Embryonic facial prominence (tissue), 1 donor: Measurements from ENCODE around the gene PREX1.
"Not testable (repeated sequence)": the region's sequence is repeated elsewhere in the genome, so short reads cannot be mapped to it uniquely, and the experiment has no call there.

Source experiments
- DNase-seq: peaks from one replicate; pipeline ENCODE4 v3.0.0-alpha.2; 2016; ENCODE audit errors: extremely low spot score

The PREX1 gene

DNA sequence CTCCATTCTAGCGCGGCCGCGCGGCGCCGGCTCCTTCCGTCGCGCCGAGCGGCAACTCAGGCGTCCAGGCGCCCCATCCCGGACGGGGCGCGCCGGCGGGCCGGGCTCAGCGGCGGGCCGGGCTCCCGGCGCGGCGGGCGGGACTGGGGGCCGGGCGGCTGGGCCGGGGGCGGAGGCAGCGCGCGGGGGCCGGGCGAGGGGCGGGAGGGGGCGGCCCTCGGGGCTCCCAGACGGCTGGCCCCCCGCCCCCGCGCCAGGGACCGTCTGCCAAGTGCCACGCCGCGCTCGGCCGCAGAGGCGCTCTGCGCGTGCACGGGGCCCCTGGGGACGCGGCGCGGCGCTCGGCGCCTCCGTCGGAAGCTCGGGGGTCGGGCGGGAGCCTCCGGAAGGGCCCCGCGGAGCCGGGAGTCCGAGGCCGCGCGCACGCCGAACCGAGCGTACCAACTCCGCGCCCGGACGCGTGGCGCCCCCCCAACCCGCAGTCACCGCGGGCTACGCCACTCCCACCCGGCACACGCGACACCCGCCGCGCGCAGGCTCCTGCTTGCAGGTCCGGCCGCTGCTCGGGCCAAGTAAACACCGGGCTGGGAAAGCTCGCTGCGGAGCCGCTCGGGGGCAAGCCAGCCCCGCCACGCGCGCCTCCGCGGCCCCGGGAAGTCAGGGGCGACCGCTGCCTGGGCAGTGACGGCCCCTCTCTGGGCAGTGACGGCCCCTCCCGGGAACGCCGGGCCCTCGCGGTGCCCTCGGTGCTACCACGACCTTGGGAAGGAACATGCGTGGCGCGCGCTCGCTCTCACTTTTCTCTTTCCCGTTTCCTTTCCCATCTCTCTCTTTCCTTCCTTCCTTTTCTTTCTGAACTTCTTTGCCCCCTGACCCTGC lies at the start of gene PREX1:
Gene PREX1, minus strand, starts transcription at position 145 of the 879 bp plus-strand sequence. Its CDS starts 139 bp downstream, at position 6.
- no peak for DNase-seq

DNA sequence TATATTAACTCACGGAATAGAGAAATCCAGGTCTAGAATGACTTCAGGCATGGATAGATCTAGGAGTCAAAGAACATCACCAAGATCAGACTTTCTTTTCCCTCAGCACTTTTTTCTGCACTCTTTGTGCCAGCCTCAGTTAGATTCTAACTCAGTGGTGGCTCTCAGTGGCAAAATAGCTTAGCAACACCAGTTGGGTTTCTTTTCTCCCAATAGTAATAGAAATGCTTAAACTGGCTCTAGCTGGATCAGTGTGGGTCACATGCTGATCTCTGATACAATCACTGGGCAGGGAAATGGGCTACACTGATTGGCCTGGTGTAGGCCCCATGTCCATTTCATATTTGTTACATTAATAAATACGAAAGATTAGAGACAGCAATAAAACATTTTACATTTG lies 49.5 kb upstream of the PREX1 start:
- no peak for DNase-seq

DNA sequence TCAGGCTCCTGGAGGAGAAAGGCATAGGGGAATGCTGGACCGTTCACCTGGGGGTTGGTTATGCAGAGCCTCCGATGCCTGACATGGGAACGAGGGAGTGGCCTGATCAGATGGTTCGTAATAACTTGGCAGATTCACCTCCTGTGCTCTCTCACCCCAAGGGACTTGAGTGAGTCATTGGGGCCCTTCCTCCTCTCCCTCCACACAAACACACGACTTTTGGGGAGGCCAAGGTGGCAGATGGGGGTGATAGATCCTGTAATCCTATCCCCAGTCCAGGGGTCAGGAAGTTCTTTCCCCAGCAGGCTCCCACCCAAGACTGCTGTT lies 48.1 kb upstream of the PREX1 start:
- no peak for DNase-seq

- no peak for DNase-seq
These were observed 47.6 kb upstream of the PREX1 start for GRCh38 chr20:48875233-48875913.

DNA sequence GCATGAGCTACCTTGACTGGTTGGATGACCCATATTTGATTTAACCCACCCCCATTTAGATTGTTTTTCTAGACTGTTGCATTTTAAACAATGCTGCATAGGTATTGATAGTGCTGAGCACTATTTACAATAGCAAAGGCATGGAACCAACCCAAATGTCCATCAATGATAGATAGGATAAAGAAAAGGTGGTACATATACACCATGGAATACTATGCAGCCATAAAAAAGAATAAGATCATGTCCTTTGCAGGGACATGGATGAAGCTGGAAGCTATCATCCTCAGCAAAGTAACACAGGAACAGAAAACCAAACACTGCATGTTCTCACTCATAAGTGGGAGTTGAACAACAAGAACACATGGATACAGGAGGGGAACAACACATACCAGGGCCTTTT lies 41.6 kb upstream of the PREX1 start:
- DNase-seq: not testable (repeated sequence)

GRCh38 chr20:48866936-48867335 lies 39.1 kb upstream of the PREX1 start:
- no peak for DNase-seq

DNA sequence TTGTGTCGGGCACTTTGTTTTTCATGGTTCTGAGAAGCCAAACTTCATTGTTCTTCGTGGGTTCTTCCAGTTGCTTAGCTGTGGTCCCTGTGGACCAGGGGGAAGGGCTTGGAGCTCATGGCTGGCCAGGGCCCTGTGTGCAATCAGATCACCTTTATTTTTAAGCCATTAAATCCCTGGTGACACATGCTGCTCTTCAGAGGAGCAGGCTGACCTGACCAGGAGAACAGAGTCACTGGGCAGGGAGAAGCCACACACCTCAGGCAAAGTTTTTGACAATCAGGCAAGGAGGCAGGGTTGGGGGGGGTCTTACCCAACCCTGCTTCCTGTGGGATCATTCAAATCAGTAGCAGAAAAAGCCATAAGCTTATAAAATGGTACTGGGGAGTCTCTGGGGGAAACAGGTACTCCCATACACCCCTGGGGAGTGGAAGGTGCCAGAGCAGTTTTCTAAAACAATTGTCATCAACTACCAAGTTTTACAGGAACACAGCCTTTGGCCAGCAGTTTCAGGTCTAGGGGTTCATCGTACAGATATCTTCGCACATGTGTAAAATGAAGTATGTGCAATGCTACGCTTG lies 37.0 kb upstream of the PREX1 start:
- DNase-seq: no peak

GRCh38 chr20:48864254-48864653 lies 36.5 kb upstream of the PREX1 start:
- no peak for DNase-seq

GRCh38 chr20:48862279-48862678 lies 34.5 kb upstream of the PREX1 start:
- DNase-seq: no peak

GRCh38 chr20:48861444-48861843 lies 33.6 kb upstream of the PREX1 start:
- DNase-seq: no peak

- DNase-seq: no peak
These were observed 30.4 kb upstream of the PREX1 start for GRCh38 chr20:48858075-48858790.

GRCh38 chr20:48856130-48856529 lies 28.3 kb upstream of the PREX1 start:
- DNase-seq: no peak

- no peak for DNase-seq
These were observed 27.2 kb upstream of the PREX1 start for GRCh38 chr20:48855046-48855445.

GRCh38 chr20:48852609-48853008 lies 24.8 kb upstream of the PREX1 start:
- no peak for DNase-seq

DNA sequence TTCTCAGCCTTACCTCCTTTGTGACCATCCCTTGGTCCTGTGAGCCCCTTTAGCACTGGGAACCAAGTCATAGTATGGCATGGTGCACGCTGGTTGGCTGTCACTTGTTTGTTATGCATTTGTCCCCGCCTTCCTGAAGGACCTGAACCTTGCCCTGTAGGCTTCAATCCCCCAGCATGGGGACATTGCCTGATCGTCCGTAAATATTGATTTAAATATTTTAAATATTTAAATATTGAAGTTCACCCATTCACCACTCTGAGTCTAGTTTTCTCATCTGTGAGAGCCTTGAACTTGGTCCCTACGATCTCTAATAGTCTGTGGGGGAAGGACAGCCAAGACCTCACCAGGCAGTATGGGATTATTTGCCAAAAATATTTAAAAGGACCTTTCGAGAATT lies 23.8 kb upstream of the PREX1 start:
- no peak for DNase-seq

DNA sequence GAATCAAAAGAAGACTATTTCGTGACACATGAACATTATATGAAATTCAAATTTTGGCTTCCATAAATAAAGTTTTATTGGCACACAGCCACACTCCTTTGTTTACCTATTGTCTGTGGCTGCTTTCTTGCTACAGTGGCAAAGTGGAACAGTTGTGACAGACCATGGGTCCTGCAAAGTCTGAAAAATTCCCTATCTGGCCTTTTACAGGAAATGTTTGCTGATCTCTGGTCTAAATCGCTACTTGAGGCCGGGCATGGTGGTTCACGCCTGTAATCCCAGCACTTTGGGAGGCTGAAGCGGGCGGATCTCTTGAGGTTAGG lies 23.1 kb upstream of the PREX1 start:
- no peak for DNase-seq

DNA sequence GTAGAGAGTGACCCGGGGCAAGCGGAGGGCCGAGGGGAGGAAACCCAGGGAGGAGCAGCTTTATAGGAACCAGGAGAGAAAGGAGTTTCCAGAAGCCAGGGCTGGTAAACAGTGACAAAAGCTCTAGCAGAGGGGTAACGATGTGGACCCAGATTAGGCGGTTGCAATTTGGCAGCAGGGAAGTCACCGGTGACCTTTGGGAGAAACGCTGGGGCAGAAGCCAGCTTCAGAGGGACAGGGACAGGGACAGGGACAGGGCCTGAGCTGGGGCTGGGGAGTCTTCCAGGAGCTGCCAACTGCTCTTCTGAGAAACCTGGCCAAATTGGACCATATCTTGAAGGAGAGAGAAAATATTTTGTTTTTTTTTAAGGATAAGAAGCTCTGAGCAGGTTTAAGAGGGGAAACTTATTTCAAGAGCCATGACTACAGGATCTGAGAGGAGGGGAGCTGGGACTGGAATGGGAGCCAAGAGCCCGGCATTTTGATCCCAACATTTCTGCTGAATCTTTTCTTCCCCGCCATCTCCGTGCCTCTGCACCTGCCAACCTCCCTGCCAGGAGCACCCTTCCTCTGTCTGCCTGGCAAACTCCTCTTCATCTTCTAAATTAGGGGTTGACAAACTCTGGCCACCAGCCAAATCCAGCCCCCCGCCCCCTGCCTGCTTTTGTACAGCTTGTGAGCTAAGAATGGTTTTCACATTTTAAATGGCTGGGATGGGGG lies 22.6 kb upstream of the PREX1 start:
- DNase-seq: no peak

DNA sequence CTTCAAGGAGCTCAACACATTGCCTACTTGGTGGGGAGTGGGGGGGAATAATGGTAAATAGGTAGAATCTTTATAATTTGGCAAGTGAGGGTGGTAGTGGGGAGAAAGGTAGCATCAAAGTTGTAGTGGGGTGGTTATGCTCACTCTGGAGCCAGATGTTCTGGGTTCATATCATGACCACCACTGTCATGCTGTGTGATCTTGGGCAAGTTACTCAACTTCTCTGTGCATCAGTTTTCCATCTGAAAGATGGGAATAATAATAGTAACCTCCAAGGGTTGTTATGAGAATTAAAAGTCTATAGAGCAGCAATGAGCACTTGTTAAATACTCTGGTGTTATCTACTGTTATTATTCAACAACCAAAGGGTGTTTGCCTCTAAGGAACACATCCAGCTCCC lies 22.0 kb upstream of the PREX1 start:
- DNase-seq: no peak

GRCh38 chr20:48849299-48849698 lies 21.5 kb upstream of the PREX1 start:
- no peak for DNase-seq

- DNase-seq: no peak
These were observed 19.9 kb upstream of the PREX1 start for GRCh38 chr20:48847498-48848205.
